HL-60 (cell line): ENCODE measurements around the gene PTPRG.

Source experiments
- POLR2AphosphoS5 ChIP-seq: IDR thresholded peaks from 2 replicates; pipeline ENCODE4 v1.6.1; 2012; ENCODE audit warnings: low read depth
- TF ChIP-seq, protein P1 (sequence below): IDR thresholded peaks from one replicate; pipeline ENCODE4 v1.5.1; 2011; ENCODE audit warnings: low read length, control low read depth, inconsistent platforms; ENCODE audit not compliant: insufficient read depth

DNA sequence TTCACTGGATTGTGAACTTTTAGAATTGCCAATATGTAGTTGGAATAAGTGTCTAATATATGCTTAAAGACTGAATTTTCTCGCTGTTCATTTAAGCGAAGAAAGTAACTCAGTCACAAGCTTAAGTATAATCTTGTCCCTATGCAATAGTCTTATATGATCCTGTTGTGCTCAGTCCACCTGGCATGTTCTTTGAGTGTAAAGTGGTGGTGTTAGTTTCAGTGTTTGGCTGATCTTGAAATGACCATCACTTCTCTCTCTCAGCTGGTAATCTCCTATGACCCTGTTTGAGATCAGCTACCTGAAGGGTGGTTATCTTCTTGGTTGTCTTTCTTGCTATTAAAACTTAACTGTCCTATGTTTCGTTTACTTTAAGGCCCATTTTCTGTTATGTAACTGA, 197.5 kb downstream of the PTPRG start:
- no peak for TF ChIP-seq POLR2AphosphoS5
- TF ChIP-seq, protein P1, sequence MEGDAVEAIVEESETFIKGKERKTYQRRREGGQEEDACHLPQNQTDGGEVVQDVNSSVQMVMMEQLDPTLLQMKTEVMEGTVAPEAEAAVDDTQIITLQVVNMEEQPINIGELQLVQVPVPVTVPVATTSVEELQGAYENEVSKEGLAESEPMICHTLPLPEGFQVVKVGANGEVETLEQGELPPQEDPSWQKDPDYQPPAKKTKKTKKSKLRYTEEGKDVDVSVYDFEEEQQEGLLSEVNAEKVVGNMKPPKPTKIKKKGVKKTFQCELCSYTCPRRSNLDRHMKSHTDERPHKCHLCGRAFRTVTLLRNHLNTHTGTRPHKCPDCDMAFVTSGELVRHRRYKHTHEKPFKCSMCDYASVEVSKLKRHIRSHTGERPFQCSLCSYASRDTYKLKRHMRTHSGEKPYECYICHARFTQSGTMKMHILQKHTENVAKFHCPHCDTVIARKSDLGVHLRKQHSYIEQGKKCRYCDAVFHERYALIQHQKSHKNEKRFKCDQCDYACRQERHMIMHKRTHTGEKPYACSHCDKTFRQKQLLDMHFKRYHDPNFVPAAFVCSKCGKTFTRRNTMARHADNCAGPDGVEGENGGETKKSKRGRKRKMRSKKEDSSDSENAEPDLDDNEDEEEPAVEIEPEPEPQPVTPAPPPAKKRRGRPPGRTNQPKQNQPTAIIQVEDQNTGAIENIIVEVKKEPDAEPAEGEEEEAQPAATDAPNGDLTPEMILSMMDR, result no peak
